K562 (cell line): ENCODE results near the gene BAHD1. TPM values are rescaled to one million over a fixed set of nuclear protein-coding genes. Genes with fewer than 3 reads are reported as not detected.

Experiments
- CREM ChIP-seq: IDR thresholded peaks from 2 replicates; pipeline ENCODE4 v1.6.1; 2014; ENCODE audit warnings: antibody characterized with exemption, low read depth
- CXXC5 ChIP-seq: fragments of 250-450 bp; sonication (Bioruptor Pico); IDR thresholded peaks from 2 replicates; pipeline ENCODE4 v1.8.0; 2022; ENCODE audit warnings: inconsistent platforms, mild to moderate bottlenecking, moderate library complexity
- GABPB1 ChIP-seq: sonication (generic); formaldehyde crosslinking; IDR thresholded peaks from 2 replicates; pipeline ENCODE4 v1.8.0; 2022; ENCODE audit warnings: mild to moderate bottlenecking, missing genetic modification reagents
- IRF1 ChIP-seq: sonication (generic); formaldehyde crosslinking; IDR thresholded peaks from 2 replicates; pipeline ENCODE4 v1.8.0; 2022; ENCODE audit warnings: missing genetic modification reagents, mild to moderate bottlenecking, borderline replicate concordance
- PTBP1 ChIP-seq: fragments of 200-400 bp; formaldehyde crosslinking; IDR thresholded peaks from 2 replicates; pipeline ENCODE4 v1.6.1; 2017; ENCODE audit warnings: low read depth, low read length
- RB1 ChIP-seq: fragments of 450-650 bp; IDR thresholded peaks from 2 replicates; pipeline ENCODE4 v1.6.1; 2017; ENCODE audit warnings: low read depth, mild to moderate bottlenecking
- SRSF3 ChIP-seq: fragments of 200-400 bp; formaldehyde crosslinking; IDR thresholded peaks from 2 replicates; pipeline ENCODE4 v1.6.1; 2016; ENCODE audit warnings: mild to moderate bottlenecking, low read length, moderate library complexity; ENCODE audit not compliant: insufficient read depth
- TAF1 ChIP-seq: IDR thresholded peaks from 2 replicates; pipeline ENCODE4 v1.6.1; 2011; ENCODE audit warnings: mild to moderate bottlenecking, low read length, moderate library complexity; ENCODE audit not compliant: insufficient read depth, control insufficient read depth, severe bottlenecking; ENCODE audit errors: extremely low read depth
- TBL1XR1 ChIP-seq, 2 experiments: IDR thresholded peaks; 2 replicates each; pipeline ENCODE4 v1.6.1; 2012; ENCODE audit warnings: improper control_type of control experiment in 2 of 2, low read length in 2 of 2, mild to moderate bottlenecking in 1 of 2
- TOE1 ChIP-seq, 2 experiments: fragments of 450-650 bp in 1 of 2; sonication (generic) in 1 of 2; formaldehyde crosslinking in 1 of 2; IDR thresholded peaks; 2 replicates each; pipeline versions ENCODE4 v1.7.1 to v1.8.0; 2016 to 2022; ENCODE audit warnings: borderline replicate concordance in 2 of 2, mild to moderate bottlenecking in 2 of 2, antibody characterized with exemption in 1 of 2, inconsistent platforms in 1 of 2, low read depth in 1 of 2, missing genetic modification reagents in 1 of 2, moderate library complexity in 1 of 2
- ZFX ChIP-seq: sonication (generic); formaldehyde crosslinking; IDR thresholded peaks from 2 replicates; pipeline ENCODE4 v1.8.0; 2022; ENCODE audit warnings: mild to moderate bottlenecking, missing genetic modification reagents, moderate library complexity
- ZKSCAN1 ChIP-seq: fragments of 150-350 bp; IDR thresholded peaks from 2 replicates; pipeline ENCODE4 v1.6.1; 2016; ENCODE audit warnings: low read depth, low read length
- polyA plus RNA-seq, 8 experiments: library from polyadenylated mRNA; depleted of rRNA in 4 of 8; stranded (reverse) in 5 of 8; unstranded in 3 of 8; fragments of >200 nt; fragmentation: Nextera tagmentation in 2 of 8; fragmentation: Illumina TruSeq in 1 of 8; extraction: Ambion mirVana in 2 of 8; extraction: Trizol in 1 of 8; gene quantifications; 2 replicates each; pipeline versions ENCODE4 v1.2.1 to v1.2.3, GENCODE V29; 2011 to 2014; ENCODE audit warnings: inconsistent platforms in 1 of 8, missing spikeins in 1 of 8
- total RNA-seq, 7 experiments: library from RNA; depleted of rRNA in 6 of 7; stranded (reverse); fragments of >200 nt in 6 of 7; fragmentation: Illumina TruSeq in 2 of 7; extraction: Trizol in 2 of 7; gene quantifications; 2 replicates each; pipeline versions ENCODE4 v1.2.1 to v1.2.3, GENCODE V29; 2011 to 2021; ENCODE audit warnings: low replicate concordance in 1 of 7
- TF ChIP-seq, protein P1 (sequence below): fragments of 450-650 bp; formaldehyde crosslinking; IDR thresholded peaks from 2 replicates; pipeline ENCODE4 v1.4.0; 2020; ENCODE audit warnings: mild to moderate bottlenecking, moderate library complexity
- TF ChIP-seq, protein P2 (sequence below): fragments of 200-800 bp; sonication (Bioruptor generic); IDR thresholded peaks from 2 replicates; pipeline ENCODE4 v1.6.1; 2017; ENCODE audit warnings: missing genetic modification characterization, missing compliant biosample characterization
- TF ChIP-seq, protein P3 (sequence below): fragments of 450-650 bp; conservative IDR thresholded peaks from 2 replicates; pipeline ENCODE4 v1.6.1; 2016; ENCODE audit warnings: missing genetic modification characterization, low read depth, mild to moderate bottlenecking, control low read depth, missing compliant biosample characterization

The BAHD1 gene
- total and polyA plus RNA-seq, 9 of the 15 experiments (the other 6 are each of a cell fraction or from before 2014, with no cell fraction given): 0.55 to 38.5 (median 11.5) TPM

DNA sequence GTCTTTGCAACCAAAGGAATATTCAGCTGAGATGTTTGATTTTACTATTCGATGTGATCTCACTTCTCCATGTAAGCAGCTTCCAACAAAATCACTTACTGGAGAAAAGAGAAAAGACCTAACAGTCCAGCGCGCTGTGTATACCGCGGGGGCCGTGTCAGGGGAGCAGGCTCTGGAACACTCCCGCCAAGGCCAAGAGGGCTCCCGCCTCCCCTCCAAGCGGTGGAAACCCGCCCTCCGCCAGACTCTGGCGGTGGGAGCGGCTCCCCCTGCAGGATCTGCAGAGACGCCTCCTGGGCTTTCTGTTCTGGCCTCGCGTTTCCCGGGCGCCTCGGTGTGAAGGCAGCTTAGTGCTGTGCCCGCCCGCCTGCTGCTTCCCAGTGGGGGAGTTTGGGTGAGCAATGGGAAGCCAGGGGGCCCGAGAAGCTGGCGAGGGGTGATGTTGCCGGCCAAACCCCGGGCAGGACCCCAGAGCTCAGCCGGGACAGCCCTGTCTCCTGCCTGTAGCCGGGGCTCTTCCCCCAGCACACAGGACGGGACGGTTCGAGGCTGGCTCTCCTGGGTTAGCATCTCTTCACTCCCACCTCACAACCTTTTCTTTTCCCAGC lies 66.3 kb downstream of the BAHD1 start (continued):
- TF ChIP-seq PTBP1 (no peak), RB1 (peak; percentile 98), ZKSCAN1 (0 out of 2 replicates have a peak, but pooled peaks have one; percentile 48), GABPB1 (CRISPR knock-in tag) (0 out of 2 replicates have a peak, but pooled peaks have one; percentile 31), CREM (peak; percentile 8; the same call in 1 of the 2 replicates), IRF1 (CRISPR knock-in tag) (0 out of 2 replicates have a peak, but pooled peaks have one; percentile 32), ZFX (CRISPR knock-in tag) (peak; percentile 54), SRSF3 (no peak), TAF1 (peak; percentile 46), TOE1 (IDR thresholded peaks at IDR 0.05; ENCODE audit: borderline replicate concordance) (0 out of 2 replicates have a peak, but pooled peaks have one; percentile 43), TOE1 (CRISPR knock-in tag; IDR thresholded peaks at IDR 0.05; ENCODE audit: borderline replicate concordance, low read depth) (no peak), TBL1XR1 (IDR thresholded peaks at IDR 0.05; ENCODE audit: low read length in 2 of 2) (peak; percentile 23 to 56; a peak in 1 of 4 replicates), CXXC5 (CRISPR knock-in tag) (peak; percentile 62)
- TF ChIP-seq, protein P1, sequence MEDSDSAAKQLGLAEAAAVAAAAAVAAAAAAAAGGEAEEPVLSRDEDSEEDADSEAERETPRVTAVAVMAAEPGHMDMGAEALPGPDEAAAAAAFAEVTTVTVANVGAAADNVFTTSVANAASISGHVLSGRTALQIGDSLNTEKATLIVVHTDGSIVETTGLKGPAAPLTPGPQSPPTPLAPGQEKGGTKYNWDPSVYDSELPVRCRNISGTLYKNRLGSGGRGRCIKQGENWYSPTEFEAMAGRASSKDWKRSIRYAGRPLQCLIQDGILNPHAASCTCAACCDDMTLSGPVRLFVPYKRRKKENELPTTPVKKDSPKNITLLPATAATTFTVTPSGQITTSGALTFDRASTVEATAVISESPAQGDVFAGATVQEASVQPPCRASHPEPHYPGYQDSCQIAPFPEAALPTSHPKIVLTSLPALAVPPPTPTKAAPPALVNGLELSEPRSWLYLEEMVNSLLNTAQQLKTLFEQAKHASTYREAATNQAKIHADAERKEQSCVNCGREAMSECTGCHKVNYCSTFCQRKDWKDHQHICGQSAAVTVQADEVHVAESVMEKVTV (CRISPR knock-in tag): peak; percentile 42; the same call in 1 of the 2 replicates
- TF ChIP-seq, protein P2, sequence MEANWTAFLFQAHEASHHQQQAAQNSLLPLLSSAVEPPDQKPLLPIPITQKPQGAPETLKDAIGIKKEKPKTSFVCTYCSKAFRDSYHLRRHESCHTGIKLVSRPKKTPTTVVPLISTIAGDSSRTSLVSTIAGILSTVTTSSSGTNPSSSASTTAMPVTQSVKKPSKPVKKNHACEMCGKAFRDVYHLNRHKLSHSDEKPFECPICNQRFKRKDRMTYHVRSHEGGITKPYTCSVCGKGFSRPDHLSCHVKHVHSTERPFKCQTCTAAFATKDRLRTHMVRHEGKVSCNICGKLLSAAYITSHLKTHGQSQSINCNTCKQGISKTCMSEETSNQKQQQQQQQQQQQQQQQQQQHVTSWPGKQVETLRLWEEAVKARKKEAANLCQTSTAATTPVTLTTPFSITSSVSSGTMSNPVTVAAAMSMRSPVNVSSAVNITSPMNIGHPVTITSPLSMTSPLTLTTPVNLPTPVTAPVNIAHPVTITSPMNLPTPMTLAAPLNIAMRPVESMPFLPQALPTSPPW (CRISPR knock-in tag): peak; percentile 87
- TF ChIP-seq, protein P3, sequence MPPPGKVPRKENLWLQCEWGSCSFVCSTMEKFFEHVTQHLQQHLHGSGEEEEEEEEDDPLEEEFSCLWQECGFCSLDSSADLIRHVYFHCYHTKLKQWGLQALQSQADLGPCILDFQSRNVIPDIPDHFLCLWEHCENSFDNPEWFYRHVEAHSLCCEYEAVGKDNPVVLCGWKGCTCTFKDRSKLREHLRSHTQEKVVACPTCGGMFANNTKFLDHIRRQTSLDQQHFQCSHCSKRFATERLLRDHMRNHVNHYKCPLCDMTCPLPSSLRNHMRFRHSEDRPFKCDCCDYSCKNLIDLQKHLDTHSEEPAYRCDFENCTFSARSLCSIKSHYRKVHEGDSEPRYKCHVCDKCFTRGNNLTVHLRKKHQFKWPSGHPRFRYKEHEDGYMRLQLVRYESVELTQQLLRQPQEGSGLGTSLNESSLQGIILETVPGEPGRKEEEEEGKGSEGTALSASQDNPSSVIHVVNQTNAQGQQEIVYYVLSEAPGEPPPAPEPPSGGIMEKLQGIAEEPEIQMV (tag): no peak
